ENCODE measurements around the gene PICK1. TPM values are rescaled to one million over a fixed set of nuclear protein-coding genes. Genes with fewer than 3 reads are reported as not detected.
"Not testable (repeated sequence)": the region's sequence is repeated elsewhere in the genome, so short reads cannot be mapped to it uniquely, and the experiment has no call there.

Gene PICK1
- total RNA-seq, 1 donor from 2014 or later: 74.3 TPM

- no peak for DNase-seq (ENCODE audit: low spot score in 2 of 2, unreplicated experiment in 2 of 2)
- Mint-ChIP-seq H3K27ac (no peak overlapping the region), H3K27me3 (ENCODE audit: low read depth) (no peaks in the 10 kb centered on the region), H3K4me3 (no peak overlapping the region), H3K4me1 (no peaks in the 10 kb centered on the region), H3K9me3 (no peaks in the 10 kb centered on the region), H3K36me3 (peaks cover 13% of the 10 kb centered on the region)
- no peak for TF ChIP-seq CTCF (IDR thresholded peaks at IDR 0.05; ENCODE audit: unreplicated experiment)
Observed at GRCh38 chr22:38075105-38075825, 18.1 kb downstream of the PICK1 start.

GRCh38 chr22:38075961-38076360 is 18.8 kb downstream of the PICK1 start:
- DNase-seq (ENCODE audit: low spot score in 2 of 2, unreplicated experiment in 2 of 2): no peak
- peaks cover 13% of the 10 kb centered on the region for H3K36me3 Mint-ChIP-seq
- H3K4me1 Mint-ChIP-seq: no peaks in the 10 kb centered on the region
- H3K27ac Mint-ChIP-seq: no peak overlapping the region
- no peak overlapping the region for H3K4me3 Mint-ChIP-seq
- no peak for TF ChIP-seq CTCF (IDR thresholded peaks at IDR 0.05; ENCODE audit: unreplicated experiment)
- no peaks in the 10 kb centered on the region for H3K9me3 Mint-ChIP-seq
- no peaks in the 10 kb centered on the region for H3K27me3 Mint-ChIP-seq (ENCODE audit: low read depth)

GRCh38 chr22:38077096-38077495 is 19.9 kb downstream of the PICK1 start:
- Mint-ChIP-seq H3K27me3 (ENCODE audit: low read depth) (peaks cover 5% of the 10 kb centered on the region), H3K9me3 (no peaks in the 10 kb centered on the region), H3K4me1 (no peaks in the 10 kb centered on the region), H3K4me3 (no peak overlapping the region), H3K36me3 (peaks cover 13% of the 10 kb centered on the region), H3K27ac (no peak overlapping the region)
- no peak for DNase-seq (ENCODE audit: low spot score in 2 of 2, unreplicated experiment in 2 of 2)
- no peak for TF ChIP-seq CTCF (IDR thresholded peaks at IDR 0.05; ENCODE audit: unreplicated experiment)

- H3K27ac Mint-ChIP-seq: no peak overlapping the region
- peaks cover 6% of the 10 kb centered on the region for H3K27me3 Mint-ChIP-seq (ENCODE audit: low read depth)
- H3K36me3 Mint-ChIP-seq: peaks cover 9% of the 10 kb centered on the region
- no peak overlapping the region for H3K4me3 Mint-ChIP-seq
- H3K4me1 Mint-ChIP-seq: no peaks in the 10 kb centered on the region
- no peak for DNase-seq (ENCODE audit: low spot score in 2 of 2, unreplicated experiment in 2 of 2)
- no peak for TF ChIP-seq CTCF (IDR thresholded peaks at IDR 0.05; ENCODE audit: unreplicated experiment)
- no peaks in the 10 kb centered on the region for H3K9me3 Mint-ChIP-seq
Observed at GRCh38 chr22:38077595-38077994, 20.4 kb downstream of the PICK1 start.

GRCh38 chr22:38078046-38078840 is 21.0 kb downstream of the PICK1 start:
- Mint-ChIP-seq H3K4me3 (no peak overlapping the region), H3K27me3 (ENCODE audit: low read depth) (peaks cover 7% of the 10 kb centered on the region), H3K36me3 (peaks cover 2% of the 10 kb centered on the region), H3K9me3 (no peaks in the 10 kb centered on the region), H3K4me1 (peaks cover 1% of the 10 kb centered on the region), H3K27ac (no peak overlapping the region)
- no peak for TF ChIP-seq CTCF (IDR thresholded peaks at IDR 0.05; ENCODE audit: unreplicated experiment)
- no peak for DNase-seq (ENCODE audit: low spot score in 2 of 2, unreplicated experiment in 2 of 2)

- not testable (repeated sequence) for H3K4me1 Mint-ChIP-seq, H3K27ac Mint-ChIP-seq
Observed at GRCh38 chr22:38079208-38079607, 22.0 kb downstream of the PICK1 start.

More at GRCh38 chr22:38079208-38079607, 22.0 kb downstream of the PICK1 start:
- H3K27me3 Mint-ChIP-seq (ENCODE audit: low read depth); H3K9me3 Mint-ChIP-seq; H3K36me3 Mint-ChIP-seq; H3K4me3 Mint-ChIP-seq; DNase-seq (ENCODE audit: low spot score in 2 of 2, unreplicated experiment in 2 of 2): not testable (repeated sequence)

Measured in mesothelial cell of epicardium (in vitro differentiated cells).